Activated CD4-positive, alpha-beta T cell treated with anti-CD3 and anti-CD28 coated beads, Interleukin-2, amount 50 U/mL, for 48 hours (primary cell): ENCODE results near the gene TRIM31.

Experiments used
- DNase-seq, 2 experiments: peaks; one replicate each; pipeline ENCODE4 v3.0.0-alpha.2; 2020

TRIM31 gene, protein sequence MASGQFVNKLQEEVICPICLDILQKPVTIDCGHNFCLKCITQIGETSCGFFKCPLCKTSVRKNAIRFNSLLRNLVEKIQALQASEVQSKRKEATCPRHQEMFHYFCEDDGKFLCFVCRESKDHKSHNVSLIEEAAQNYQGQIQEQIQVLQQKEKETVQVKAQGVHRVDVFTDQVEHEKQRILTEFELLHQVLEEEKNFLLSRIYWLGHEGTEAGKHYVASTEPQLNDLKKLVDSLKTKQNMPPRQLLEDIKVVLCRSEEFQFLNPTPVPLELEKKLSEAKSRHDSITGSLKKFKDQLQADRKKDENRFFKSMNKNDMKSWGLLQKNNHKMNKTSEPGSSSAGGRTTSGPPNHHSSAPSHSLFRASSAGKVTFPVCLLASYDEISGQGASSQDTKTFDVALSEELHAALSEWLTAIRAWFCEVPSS

DNA sequence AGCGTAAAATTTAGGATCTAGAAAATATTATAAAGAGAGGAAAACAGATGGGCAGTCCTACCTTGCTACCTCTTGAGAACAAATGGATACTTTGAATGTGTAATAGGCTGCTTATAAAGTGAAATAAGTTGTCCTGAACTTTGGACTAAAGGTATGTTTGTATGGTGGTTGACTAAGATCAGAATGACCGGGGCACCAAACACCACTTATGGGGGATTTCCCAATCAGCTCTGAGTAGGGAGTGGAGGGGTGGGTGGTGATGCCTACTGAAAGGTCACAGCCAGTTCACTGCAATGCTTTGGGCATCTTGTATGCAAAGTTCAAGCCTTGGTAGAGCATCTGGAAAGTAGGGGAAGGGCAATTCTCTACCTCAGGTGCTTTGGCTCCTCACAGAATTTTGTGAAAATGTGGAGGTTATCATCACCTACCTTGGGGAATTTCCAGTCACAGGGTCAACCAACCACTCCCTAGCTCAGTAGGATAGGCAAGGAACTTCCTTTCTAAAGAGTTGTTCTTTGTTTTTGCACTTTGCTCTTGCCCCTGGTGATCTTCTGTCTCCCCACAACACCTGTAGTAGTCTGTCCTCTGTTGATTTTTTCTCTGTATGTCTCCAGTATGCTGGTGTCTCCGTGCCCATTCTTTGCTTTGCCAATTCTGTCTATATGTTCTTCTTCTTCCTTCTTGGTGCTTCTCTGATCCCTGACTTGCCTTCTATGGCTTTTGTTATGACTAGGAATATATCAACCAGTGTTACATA, at the start of gene TRIM31:
Gene TRIM31 (minus strand): TSS at position 88 of the 757 bp plus-strand sequence. CDS start 285 bp downstream, outside the sequence.
- no peak for DNase-seq

DNA sequence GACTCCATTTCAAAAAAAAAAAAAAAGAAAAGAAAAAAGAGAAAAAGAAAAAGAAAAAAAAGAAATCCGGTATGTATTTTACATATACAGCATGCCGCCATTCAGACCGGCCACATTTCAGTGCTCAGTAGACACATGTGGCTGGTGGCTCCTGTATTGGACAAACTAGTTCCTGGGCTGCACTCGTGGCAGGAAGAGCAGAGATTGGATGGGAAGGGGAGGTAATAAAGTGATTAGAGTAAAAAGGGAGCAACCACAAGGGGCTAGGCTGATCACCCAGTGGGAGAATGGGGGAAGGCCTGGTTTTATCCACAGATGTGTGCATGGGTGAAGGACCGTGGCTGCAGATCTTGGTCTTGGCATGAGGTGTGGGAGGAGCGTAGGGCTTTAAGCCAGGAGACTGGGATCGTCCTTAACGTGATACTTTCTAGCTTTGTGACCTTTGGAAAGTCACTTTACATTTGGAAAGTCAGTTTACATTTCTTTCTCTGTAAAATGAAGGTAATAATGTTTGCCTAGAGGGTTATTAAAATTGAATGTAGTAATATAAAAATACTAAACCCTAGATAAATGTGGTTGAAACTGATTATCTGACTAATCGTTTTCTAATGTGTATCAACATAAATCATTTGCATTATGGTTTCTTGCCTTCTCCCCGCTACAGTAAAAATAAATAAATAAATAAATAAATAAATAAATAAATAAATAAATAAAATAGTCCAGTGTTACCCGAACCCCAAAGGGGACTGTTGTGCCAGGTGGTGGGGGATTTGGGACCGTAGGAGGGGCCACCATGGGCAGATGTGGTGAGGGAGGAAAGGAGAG, 49.6 kb upstream of the TRIM31 start:
- DNase-seq: no peak

DNA sequence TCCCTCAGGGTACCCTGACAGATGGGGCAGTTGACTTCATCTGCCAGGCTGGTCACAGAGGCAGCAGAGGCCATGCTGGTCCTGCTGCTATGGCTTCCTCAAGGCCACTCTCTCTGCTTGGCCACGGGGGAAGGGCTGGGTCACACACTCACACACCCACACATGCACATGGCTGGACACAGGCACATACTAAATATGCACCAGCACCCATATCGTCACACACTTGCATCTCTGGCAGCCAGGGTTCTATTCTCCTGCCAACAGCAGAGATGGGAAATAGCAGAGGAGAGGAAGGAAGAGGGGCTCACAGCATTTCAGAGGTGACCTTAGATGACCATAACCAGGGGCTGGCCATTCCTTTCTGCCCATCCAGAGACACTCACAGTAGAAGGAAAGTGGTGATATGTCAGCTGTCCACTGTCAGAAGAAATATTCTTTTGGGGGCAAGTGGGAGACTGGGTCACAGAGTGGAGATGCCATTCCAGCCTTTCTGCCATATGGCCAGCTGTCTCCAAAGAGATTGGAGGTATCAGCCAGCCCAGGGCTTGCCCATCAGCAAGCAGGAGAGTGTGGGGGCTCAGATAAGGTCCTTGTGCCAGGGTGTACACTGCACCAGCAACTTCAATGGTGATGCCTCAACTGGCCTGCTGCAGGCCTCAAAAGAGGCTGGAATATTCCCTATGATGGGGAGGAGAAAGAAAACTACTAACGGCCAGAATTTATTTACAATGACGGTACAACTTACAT, 48.1 kb upstream of the TRIM31 start, which contains the start of gene TRIM10:
Gene TRIM10 (minus strand): TSS at position 427 of the 747 bp plus-strand sequence. CDS start 353 bp downstream, at position 74.
- no peak for DNase-seq

DNA sequence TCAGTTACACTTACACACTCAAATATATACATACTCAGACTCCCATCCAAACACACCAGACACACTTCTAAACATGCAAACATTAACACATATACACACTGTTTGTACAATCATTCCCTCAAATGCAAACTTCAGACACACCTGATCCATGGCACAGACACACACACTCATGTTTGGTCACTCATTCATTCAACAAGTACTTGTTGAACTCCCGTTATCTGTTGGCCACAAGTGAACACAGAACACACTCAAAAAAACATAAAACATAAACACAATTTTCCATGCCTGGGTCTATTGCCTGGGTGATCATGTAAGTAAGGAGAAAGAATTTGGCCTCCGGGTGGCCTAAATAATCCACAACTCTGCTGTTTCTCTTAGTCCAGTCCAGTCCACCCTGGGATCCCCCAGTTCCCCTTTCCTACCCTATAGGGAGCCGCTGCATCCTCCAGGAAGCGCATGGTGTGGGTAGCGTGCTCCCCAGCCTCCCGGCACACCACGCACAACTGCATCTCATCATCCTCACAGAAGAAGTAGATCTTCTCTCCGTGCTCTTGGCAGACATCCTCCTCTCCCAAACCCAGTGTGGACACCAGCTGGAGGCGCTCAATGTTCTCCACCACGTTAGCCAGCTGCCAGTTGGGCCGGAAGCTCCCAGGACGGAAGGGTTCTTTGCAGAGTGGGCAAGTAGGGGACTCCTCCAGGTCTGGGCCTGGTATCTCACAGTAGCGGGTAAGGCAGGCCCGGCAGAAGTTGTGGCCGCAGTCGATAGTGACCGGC, 47.3 kb upstream of the TRIM31 start:
- no peak for DNase-seq

DNA sequence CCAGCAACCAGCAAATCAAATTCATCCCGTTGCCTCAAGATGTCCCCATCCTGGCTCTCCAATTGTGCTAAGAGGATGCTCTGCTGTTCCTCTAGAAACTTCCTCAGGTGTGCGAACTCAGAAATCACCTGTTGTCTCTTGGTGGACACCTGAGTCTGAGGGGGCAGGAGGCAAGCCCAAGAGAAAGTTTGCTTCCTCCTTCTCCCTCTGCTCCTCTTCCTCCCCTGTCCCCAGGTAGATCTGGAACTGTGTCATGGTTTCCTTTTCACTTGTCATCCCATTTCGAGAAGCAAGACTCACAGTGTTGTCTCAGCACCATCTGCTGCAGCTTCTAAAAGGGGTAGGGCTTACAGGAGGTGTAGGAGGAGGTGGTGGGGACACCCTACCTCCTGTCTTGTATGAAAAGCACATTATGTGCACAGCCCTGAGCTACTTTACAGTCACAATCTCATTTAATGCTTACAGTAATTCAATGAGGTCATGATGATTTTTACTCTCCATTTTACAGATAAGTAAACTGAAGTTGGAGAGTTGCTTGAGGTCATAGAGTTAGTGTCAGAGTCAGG, 45.7 kb upstream of the TRIM31 start:
- DNase-seq: no peak

DNA sequence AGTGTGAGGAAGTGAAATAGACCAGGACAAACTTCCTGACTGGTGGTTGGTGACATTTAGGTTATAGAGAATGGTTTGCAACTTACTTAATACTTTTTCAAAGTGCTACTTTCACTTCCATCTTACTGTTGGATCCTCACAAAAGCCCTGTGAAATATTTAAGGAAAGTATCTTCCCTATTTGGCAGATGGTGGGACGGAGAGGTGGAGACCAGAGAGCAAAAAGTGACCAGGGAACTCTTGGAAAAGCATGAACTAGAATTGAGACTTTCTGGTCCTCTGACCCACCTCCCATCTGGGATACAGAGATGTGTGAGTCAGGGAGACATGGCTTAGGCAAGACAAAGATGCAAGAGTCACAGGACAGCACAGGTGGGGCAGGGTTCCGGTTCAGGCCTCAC, 45.1 kb upstream of the TRIM31 start:
- no peak for DNase-seq

DNA sequence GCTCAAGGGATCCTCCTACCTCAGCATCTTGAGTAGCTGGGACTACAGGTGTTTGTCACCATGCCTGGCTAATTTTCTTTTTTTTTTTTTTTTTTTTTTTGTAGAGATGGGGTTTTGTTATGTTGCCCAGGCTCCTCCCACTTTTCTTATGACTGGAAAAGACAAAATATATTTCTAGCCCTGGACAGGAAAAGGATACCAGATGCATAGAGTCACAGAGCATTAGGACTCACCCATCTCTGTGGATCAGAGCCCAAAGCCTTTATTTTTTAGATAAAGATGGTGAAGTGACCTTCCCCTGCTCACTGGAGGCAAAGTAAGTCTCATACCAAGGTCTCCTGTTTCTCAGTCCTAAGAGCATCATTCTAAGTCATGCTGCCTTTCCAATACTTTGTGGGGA, 44.7 kb upstream of the TRIM31 start:
- no peak for DNase-seq

DNA sequence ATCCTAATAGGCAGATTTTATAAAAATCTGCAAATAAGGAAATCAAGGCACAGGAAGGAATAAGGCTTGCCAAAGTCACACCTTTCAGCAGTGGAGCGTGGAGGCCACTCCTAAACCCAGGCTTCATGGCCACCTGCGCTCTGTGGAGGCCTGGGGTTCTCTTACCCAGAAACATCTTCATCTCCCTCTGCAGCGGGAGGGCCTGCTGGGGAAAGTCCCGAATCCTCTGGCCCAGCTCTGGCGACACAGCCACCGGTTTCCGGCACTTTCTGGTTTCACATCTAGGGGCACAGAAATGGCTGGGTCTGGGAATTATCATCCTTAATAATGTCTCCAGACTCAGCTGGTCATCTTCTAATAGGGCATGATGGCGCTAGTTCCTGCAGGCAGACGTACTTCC, 43.9 kb upstream of the TRIM31 start:
- no peak for DNase-seq

DNA sequence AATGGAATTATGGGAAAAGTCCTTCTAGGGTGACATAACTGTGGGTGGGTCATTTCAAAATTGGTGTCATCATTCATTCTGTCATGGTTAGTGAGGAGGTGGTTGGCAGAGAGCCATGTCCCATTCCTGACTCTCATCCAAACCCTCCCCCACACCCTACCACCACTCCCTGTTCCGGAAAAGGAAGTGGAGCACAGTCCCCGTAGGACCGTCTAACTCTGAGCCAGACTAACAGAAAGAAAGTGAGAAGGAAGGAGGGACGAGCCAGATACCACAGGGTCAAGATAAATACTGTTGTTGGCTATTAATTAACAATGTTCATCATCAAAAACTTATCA, 43.3 kb upstream of the TRIM31 start:
- no peak for DNase-seq

DNA sequence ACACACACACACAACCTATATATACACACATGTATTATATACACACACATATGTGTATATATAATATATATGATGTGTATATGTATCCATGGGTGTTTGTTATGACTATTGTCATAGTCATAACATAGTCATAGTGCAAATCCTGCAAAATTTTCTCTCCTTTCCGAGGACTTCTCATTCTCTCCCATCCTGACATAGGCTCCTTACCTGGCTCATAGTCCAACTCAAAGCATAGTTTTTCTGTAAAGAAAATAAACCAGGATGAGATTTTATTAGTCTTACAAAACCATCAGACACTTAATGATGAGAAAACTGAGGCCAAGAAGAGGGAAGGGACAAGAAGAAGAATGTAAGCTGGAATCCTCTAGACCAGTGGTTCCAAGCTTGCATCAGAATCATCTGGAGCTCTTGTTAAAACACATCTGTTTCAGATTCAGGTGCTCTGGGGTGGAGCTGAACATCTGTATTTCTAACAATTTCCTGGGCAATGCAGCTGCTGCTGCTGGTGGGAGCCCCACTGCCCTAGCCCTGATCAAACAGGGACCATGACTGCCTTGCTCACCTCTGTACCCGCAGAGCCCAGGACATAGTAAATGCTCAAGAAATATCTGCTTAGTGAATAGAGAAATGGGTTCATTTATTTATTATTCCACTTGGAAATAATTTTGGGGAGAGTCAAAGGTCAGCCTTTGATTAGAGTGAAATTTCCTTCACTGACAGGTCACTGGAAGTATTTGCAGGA, 42.8 kb upstream of the TRIM31 start:
- DNase-seq: no peak

DNA sequence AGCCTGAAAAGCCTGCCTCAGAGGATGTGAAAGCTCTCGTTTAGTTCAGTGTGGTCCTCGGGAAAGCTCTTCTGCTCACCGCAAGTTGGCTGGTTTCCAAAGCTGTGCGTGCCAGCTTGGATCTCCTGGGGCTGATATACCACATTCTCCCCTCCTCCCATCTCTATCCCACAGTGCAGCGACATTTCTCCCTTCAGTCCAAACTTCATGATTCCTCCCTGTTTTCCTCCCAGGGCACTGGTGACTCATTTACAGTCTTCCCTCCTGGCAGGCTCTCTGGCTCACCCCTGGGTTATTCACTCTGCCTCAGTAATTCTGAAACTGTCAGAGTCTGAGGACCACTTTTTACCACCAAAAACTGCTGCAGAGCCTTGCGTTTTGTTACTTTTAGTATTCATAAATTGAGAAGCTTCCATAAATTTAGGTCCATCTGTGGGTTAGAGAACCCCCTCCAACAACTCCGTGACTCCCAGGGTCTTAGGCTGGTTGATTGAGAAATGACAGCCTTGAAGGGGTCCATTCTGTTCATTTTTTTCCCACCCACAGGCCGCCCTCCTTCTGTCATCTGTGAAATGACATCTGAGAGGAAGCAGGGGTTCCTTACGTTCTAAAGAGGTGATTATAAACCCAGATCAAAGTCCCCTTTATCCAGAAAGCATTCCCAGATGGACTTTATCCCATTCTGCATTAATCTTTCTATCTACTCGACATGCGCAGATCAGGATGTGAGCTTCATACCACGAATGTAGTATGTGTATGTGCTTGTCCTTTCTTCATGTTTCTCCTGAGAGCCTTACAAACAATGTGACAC, 42.0 kb upstream of the TRIM31 start:
- DNase-seq: no peak

DNA sequence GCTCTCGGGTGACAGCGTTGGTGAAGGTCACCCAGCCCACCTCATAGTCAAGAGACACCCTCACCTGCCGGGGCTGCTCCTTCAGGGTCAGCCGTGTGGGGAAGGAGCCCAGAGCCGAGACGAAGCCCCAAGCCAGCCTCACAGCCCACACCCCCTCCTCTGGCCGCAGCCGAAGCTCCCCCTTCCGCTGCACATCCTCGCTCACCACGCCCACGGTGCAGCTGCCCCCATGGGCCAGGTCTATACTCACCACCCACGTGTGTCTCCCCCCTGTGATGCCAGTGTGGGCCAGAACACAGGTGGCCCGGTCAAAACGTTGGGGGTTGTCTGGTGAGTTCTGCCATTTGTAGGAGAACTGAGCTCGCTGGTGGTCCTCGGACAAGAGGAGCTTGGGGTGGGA, 41.2 kb upstream of the TRIM31 start:
- no peak for DNase-seq

DNA sequence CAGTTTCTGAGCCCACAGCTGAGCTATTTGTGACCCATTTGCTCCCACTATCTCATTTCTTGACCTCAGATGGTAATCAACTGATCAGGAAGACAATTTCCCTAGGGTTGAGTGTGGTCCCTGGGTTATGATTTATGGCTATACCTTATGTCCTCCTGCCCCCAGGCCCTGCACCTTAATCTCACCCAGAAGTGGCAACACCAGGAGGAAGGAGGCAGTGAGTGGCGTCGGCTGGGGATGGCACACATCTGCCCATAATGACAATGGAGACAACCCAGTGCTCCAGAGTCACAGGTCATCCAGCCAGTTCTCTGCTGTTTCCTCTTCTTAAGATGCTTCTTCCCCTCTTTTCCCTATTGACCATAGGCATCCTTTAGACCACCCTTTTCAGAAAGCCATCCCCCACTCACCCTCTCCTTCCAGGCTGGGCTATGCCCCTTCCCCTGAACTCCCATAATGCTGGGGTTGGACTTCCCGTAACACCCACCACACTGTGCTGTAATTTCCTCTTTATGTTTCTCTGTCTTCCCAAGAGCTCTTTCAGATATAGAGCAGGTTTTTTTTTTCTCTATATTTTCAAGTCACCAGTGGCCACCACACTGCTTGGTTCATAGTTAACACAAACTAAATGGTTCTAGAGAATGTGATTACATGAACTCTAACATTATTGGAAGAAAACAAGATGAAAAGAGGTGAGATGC, 40.2 kb upstream of the TRIM31 start:
- DNase-seq: no peak

DNA sequence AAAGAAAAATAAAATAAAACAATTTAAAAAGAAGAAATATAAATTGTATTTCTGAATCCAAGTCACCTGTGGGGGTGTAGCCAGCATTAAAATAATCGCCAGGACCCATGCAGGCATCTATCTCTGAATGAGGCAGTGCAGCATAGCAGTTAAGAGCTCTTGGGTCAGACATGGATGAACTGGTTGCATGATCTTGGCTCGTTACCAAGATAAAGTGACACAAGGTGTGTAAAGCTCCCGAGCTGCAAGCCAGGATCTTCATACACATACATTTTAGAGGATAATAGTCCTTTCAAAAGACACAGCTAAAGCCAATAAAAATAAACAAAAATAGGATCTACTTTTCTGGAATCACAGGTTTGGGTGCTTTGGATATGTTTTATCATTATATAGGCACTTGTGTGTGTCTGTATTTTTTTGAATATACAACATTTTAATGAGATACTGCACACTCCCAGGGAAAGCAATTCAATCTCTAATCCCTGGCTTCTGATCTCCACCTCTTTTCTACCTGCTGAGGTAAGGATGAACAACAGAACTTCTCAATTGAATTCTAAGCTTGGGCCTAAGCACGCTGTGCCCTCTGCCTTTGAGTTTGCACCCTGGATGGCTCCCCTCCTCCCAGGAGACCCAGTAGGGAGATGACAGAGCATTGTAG, 39.3 kb upstream of the TRIM31 start:
- DNase-seq: no peak

DNA sequence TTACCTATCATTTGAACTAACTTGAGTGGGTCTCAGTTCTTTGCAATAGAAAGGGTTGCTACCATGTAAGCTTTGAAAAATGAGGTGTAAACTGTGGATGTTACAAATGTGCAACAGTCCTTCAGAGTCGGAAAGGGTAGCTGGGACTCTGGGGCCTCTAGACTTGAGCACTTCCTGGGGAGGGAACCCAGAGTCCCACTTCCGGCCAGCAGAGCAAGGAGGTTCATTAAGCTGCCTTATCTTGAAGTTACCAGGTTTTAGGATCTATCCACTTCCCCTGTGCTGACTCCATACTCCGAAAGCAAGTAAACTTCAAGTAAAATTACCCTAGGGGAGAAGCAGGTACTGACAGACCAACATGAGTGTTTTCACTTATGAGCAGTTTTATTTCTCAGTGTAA, 38.7 kb upstream of the TRIM31 start:
- DNase-seq: no peak

DNA sequence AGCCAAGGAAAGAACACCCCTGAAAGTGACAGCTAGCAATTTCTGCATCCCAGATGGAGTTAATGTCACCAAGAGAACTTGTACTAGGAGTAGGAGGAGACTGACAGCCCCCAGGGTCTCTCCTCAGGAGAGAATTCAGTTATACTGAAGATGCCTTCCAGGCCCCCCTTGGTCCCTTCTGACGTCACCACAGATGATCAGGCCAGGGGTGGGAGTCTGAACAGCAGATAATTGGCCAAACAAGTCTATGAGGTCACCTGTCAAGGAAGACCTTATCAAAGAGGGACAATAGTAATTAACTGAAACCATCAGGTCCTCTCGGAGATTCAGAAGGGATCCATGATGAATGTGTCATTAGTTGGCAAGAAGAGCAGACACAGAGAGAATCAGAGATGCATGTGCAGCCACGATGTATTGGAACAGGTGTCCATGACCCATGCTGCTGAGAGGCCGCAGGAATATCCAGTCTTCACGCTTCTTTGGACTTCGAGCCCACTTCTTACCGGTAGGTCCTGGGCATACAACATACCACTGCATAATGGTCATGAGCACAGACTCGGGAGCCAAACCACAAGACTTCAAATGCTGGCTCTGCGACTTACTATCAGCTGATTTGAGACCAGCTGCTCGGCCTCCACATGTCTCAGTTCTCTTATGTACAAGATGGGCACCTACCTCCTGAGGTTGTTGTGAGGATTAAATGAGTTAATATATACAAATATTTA, 37.9 kb upstream of the TRIM31 start:
- DNase-seq: no peak

DNA sequence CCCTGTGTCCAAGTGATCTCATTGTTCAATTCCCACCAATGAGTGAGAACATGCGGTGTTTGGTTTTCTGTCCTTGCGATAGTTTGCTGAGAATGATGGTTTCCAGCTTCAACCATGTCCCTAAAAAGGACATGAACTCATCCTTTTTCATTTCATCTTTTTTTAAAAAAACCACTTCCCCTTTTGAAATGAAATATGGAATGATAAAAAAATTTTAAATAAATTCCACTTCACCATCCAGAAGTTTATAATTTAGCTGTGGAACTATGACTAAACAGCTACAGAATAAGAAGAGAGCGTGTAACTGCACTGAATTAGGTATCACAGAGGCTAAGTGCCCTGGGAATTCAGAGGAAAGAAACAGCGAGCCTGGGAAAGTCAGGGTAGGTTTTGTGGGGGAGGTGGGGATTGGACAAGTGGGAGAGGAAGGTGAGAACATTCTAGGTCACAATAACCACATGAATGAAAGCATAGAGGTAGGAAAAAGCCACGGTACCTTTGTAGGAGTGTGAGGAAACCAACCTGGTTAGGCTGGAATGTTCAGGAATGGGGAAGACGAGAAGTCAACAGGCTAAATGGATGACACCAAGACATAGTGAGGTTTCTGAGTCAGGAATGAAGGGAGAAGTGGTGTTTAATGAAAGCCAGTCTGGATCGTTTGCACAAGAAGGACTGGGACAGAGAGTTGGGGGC, 37.1 kb upstream of the TRIM31 start:
- DNase-seq: no peak
